Transverse colon (tissue), 3 donors: ENCODE measurements around the gene RPA3.

Source experiments
- CTCF ChIP-seq, 5 experiments: fragments of 200-600 bp in 3 of 5; fragments of 450-650 bp in 2 of 5; sonication (generic) in 3 of 5; IDR thresholded peaks; 1 replicate in 2 of 5; 2 replicates in 3 of 5; pipeline ENCODE4 v1.5.1; 2016 to 2017; ENCODE audit warnings: antibody characterized with exemption in 5 of 5, inconsistent platforms in 3 of 5, mild to moderate bottlenecking in 2 of 5, moderate library complexity in 1 of 5
- POLR2A ChIP-seq: fragments of 450-650 bp; IDR thresholded peaks from one replicate; pipeline ENCODE4 v1.6.1; 2016; ENCODE audit warnings: antibody characterized with exemption, mild to moderate bottlenecking, moderate library complexity

DNA sequence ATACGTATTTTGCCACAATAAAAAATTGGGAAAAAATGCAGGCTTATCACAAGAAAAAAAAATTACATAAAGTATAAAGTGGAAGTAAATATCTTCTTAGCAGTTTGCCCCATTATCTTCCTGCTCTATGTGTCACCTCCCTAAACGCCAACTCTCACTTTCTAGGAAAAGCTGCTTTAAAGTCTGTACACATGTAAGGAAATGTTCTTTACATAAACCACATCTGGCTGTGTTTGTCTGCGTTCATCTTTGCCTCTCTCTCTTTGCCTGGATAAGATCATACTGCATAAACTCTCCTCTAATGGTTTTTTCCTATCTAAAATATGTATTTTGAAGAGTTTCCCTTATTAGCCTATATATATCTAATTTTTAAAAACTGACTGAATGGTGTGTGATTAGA is 100.9 kb downstream of the RPA3 start:
- no peak for TF ChIP-seq CTCF (IDR thresholded peaks at IDR 0.05)
- TF ChIP-seq POLR2A: no peak
